NT2/D1 (cell line): ENCODE data around the gene CEMIP2.

Experiments used
- DNase-seq: peaks from one replicate; pipeline ENCODE4 v3.0.0-alpha.2; 2011; ENCODE audit warnings: low read depth, low spot score
- H3K27me3 ChIP-seq: 2 replicates; pipeline ENCODE4 v1.6.0; 2011; ENCODE audit warnings: mild to moderate bottlenecking; ENCODE audit not compliant: insufficient read length, insufficient read depth
- H3K36me3 ChIP-seq: 2 replicates; pipeline ENCODE4 v1.6.1; 2011; ENCODE audit warnings: mild to moderate bottlenecking, low read length, mixed read lengths; ENCODE audit not compliant: insufficient read depth, insufficient read length
- H3K4me1 ChIP-seq: 2 replicates; pipeline ENCODE4 v1.5.1; 2011; ENCODE audit not compliant: insufficient read depth, insufficient read length
- H3K4me3 ChIP-seq: 2 replicates; pipeline ENCODE4 v1.5.1; 2011; ENCODE audit warnings: low read depth; ENCODE audit not compliant: insufficient read length
- H3K9ac ChIP-seq: 2 replicates; pipeline ENCODE4 v1.6.0; 2011; ENCODE audit warnings: low read depth; ENCODE audit not compliant: insufficient read length
- H3K9me3 ChIP-seq: 2 replicates; pipeline ENCODE4 v1.5.1; 2011; ENCODE audit warnings: mild to moderate bottlenecking, low read length; ENCODE audit not compliant: insufficient read depth
- SUZ12 ChIP-seq: IDR thresholded peaks from 2 replicates; pipeline ENCODE4 v1.6.1; 2011; ENCODE audit not compliant: insufficient read length, insufficient read depth; ENCODE audit errors: extremely low read depth
- YY1 ChIP-seq: IDR thresholded peaks from 2 replicates; pipeline ENCODE4 v1.6.1; 2011; ENCODE audit not compliant: insufficient read length, insufficient read depth
- ZNF274 ChIP-seq: IDR thresholded peaks from 2 replicates; pipeline ENCODE4 v1.6.1; 2011; ENCODE audit warnings: mild to moderate bottlenecking, low read depth, low read length

CEMIP2 gene

GRCh38 chr9:71721855-71722254, 46.5 kb downstream of the CEMIP2 start:
- Histone ChIP-seq H3K9me3 (no peaks in the 10 kb centered on the region), H3K36me3 (peaks cover 71% of the 10 kb centered on the region), H3K4me3 (no peak overlapping the region), H3K9ac (no peak overlapping the region), H3K4me1 (no peaks in the 10 kb centered on the region), H3K27me3 (no peaks in the 10 kb centered on the region)
- TF ChIP-seq YY1, result no peak
- no peak for TF ChIP-seq ZNF274
- TF ChIP-seq SUZ12, result no peak
- DNase-seq, result no peak

GRCh38 chr9:71719562-71719961, 48.8 kb downstream of the CEMIP2 start:
- Histone ChIP-seq H3K9me3 (no peaks in the 10 kb centered on the region), H3K36me3 (peaks cover 70% of the 10 kb centered on the region), H3K27me3 (no peaks in the 10 kb centered on the region), H3K4me1 (no peaks in the 10 kb centered on the region), H3K9ac (no peak overlapping the region), H3K4me3 (no peak overlapping the region)
- DNase-seq, result no peak
- TF ChIP-seq SUZ12, result no peak
- no peak for TF ChIP-seq YY1
- no peak for TF ChIP-seq ZNF274

GRCh38 chr9:71719088-71719487, 49.2 kb downstream of the CEMIP2 start:
- H3K27me3 ChIP-seq, result no peaks in the 10 kb centered on the region
- peaks cover 70% of the 10 kb centered on the region for H3K36me3 ChIP-seq
- DNase-seq, result no peak
- no peak overlapping the region for H3K4me3 ChIP-seq
- no peak for TF ChIP-seq SUZ12
- no peak for TF ChIP-seq YY1
- TF ChIP-seq ZNF274, result no peak
- no peak overlapping the region for H3K9ac ChIP-seq
- H3K9me3 ChIP-seq, result no peaks in the 10 kb centered on the region
- H3K4me1 ChIP-seq, result no peaks in the 10 kb centered on the region

- no peak overlapping the region for H3K9ac ChIP-seq
- no peak overlapping the region for H3K4me3 ChIP-seq
- H3K4me1 ChIP-seq, result no peaks in the 10 kb centered on the region
- no peak for TF ChIP-seq SUZ12
- TF ChIP-seq ZNF274, result no peak
- no peak for TF ChIP-seq YY1
- no peak for DNase-seq
- no peaks in the 10 kb centered on the region for H3K9me3 ChIP-seq
- peaks cover 76% of the 10 kb centered on the region for H3K36me3 ChIP-seq
- H3K27me3 ChIP-seq, result no peaks in the 10 kb centered on the region
Observed at GRCh38 chr9:71716138-71716909, 52.0 kb downstream of the CEMIP2 start.

- TF ChIP-seq SUZ12 (no peak), YY1 (no peak), ZNF274 (no peak)
- peaks cover 84% of the 10 kb centered on the region for H3K36me3 ChIP-seq
- no peaks in the 10 kb centered on the region for H3K27me3 ChIP-seq
- no peak overlapping the region for H3K9ac ChIP-seq
- no peaks in the 10 kb centered on the region for H3K9me3 ChIP-seq
- no peak overlapping the region for H3K4me3 ChIP-seq
- DNase-seq, result no peak
- no peaks in the 10 kb centered on the region for H3K4me1 ChIP-seq
Observed at GRCh38 chr9:71710856-71711255, 57.5 kb downstream of the CEMIP2 start.

- Histone ChIP-seq H3K36me3 (peaks cover 83% of the 10 kb centered on the region), H3K27me3 (no peaks in the 10 kb centered on the region)
- no peak for DNase-seq
Observed at GRCh38 chr9:71710201-71710600, 58.1 kb downstream of the CEMIP2 start.

GRCh38 chr9:71709384-71709783, 58.9 kb downstream of the CEMIP2 start:
- TF ChIP-seq SUZ12 (no peak), YY1 (no peak), ZNF274 (no peak)
- Histone ChIP-seq H3K36me3 (peaks cover 84% of the 10 kb centered on the region), H3K27me3 (no peaks in the 10 kb centered on the region), H3K4me1 (no peaks in the 10 kb centered on the region), H3K9me3 (no peaks in the 10 kb centered on the region), H3K4me3 (no peak overlapping the region), H3K9ac (no peak overlapping the region)
- DNase-seq, result no peak

More at GRCh38 chr9:71710201-71710600, 58.1 kb downstream of the CEMIP2 start:
- no peak for TF ChIP-seq YY1
- TF ChIP-seq SUZ12, result no peak
- TF ChIP-seq ZNF274, result no peak
- Histone ChIP-seq H3K4me1 (no peaks in the 10 kb centered on the region), H3K9me3 (no peaks in the 10 kb centered on the region), H3K4me3 (no peak overlapping the region), H3K9ac (no peak overlapping the region)
